ENCODE results near the gene FAM25A.

- TF ChIP-seq, protein P1, sequence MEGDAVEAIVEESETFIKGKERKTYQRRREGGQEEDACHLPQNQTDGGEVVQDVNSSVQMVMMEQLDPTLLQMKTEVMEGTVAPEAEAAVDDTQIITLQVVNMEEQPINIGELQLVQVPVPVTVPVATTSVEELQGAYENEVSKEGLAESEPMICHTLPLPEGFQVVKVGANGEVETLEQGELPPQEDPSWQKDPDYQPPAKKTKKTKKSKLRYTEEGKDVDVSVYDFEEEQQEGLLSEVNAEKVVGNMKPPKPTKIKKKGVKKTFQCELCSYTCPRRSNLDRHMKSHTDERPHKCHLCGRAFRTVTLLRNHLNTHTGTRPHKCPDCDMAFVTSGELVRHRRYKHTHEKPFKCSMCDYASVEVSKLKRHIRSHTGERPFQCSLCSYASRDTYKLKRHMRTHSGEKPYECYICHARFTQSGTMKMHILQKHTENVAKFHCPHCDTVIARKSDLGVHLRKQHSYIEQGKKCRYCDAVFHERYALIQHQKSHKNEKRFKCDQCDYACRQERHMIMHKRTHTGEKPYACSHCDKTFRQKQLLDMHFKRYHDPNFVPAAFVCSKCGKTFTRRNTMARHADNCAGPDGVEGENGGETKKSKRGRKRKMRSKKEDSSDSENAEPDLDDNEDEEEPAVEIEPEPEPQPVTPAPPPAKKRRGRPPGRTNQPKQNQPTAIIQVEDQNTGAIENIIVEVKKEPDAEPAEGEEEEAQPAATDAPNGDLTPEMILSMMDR (IDR thresholded peaks at IDR 0.05): no peak
- TF ChIP-seq POLR2AphosphoS5 (IDR thresholded peaks at IDR 0.05; ENCODE audit: low read depth, low read length): no peak
These were observed 46.1 kb downstream of the FAM25A start for GRCh38 chr10:87066178-87066577.
